HG03469 (cell line): ENCODE results near the gene RAB11FIP4.
"Not testable (repeated sequence)": the region's sequence is repeated elsewhere in the genome, so short reads cannot be mapped to it uniquely, and the experiment has no call there.

Experiments used
- ATAC-seq: cut with Tn5 transposase; IDR thresholded peaks from one replicate; pipeline ENCODE4 v1.9.1; 2021; ENCODE audit warnings: mild to moderate bottlenecking, moderate library complexity, moderate number of reproducible peaks; ENCODE audit not compliant: unreplicated experiment

Gene RAB11FIP4

DNA sequence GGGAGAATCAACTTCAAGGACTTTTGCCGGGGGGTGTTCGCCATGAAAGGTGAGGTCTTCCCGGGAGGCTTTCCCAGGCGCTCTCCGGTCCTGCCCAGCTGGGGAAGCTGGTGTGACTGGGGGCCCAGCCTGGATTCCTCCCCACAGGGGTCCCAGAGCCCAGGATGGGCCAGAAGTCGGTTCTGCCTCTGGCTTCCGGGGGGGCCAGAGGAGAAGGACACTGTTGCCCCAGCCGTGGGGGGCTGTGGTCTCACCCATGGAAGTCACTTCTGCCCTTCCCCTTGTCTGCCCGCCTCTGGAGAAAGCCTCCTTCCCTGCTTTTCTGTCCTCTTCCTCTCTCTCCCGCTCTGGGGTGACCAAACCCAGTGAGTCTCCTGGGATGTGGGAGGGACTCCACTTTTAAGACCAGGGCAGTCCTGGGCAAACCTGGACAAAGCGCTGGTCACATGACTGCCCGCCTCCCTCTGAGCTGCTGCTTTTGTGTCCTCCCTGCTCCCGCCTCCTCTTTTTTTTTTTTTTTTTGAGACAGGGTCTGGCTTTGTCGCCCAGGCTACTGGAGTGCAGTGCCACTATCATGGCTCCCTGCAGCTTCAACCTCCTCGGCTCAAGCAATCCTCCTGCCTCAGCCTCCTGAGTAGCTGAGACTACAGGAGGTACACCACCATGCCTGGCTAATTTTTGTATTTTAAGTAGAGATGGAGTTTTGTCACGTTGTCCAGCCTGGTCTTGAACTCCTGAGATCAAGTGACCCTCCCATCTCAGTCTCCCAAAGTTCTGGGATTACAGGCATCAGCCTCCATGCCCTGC is 40.6 kb downstream of the RAB11FIP4 start:
- no peak for ATAC-seq

DNA sequence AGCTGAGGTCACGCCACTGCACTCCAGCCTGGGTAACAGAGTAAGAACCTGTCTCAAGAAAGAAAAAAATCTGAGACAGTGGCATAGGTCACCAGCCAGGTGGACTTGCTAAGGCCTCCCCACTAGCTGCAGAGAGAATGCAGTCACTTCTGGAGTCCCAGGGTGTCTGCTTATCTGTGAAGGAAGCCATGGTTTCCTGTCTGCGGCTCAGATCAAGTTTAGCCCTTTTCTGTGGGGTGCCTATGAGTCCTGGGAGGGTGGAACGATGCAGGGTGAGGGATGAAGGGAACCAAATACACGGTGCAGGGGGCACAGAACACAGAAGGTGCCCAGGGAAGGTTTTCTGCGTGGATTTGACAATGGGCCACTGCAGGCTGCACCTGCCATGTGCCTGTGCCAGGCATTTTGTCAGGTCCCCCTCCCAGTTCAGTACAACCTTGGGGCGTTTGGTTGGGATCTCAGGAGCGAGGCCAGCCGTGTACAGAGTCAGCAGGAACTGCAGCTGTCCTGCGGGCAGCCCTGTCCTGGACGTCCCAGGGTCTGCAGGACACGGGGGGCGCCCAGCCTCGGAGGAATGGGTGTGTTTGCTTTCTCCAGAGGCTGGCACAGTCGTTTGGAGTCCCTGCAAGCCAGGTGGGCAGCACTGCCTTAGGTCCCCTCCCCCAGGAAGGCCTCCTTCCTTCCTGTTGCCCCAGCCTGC is 41.8 kb downstream of the RAB11FIP4 start:
- no peak for ATAC-seq

DNA sequence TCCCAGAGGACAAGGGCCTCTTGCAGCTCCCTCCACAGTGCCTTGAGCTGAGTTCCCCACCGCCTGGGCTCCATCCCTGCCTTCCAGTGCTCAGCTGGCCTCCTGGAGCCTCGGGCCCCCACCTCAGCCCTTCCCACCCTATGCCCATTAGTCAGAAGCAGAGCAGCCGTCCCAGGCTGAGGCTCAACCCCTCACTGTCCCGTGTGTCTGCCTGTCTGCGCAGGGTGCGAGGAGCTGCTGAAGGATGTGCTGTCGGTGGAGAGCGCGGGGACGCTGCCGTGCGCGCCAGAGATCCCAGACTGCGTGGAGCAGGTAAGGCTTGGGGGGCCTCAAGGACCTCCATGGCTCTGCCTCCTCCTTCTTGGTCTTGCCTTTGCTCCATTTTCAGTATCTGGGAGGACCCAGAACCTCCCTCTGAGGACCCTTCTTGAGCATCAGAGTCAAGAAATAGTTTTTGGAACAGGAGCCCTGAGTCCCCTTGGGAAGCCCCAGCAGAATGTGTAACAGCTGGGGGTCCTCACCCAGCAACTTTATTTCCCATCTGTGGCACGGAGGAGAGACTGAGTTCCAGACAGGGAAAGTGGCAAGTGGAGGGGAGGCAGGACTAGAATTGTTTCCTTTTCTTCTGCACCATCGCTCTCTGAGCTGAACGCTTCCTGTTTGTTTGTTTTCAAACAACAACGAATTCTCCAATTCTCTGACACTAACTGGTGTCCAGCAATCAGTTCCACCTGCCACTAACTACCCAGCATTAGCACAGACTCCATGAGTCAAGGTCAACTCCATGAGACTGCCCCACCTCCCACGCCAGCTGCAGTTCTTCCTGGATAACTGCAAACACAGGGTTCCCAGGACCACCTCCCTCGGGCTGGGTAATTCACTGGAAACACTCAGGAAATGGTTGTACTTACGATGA is 42.6 kb downstream of the RAB11FIP4 start:
- no peak for ATAC-seq

DNA sequence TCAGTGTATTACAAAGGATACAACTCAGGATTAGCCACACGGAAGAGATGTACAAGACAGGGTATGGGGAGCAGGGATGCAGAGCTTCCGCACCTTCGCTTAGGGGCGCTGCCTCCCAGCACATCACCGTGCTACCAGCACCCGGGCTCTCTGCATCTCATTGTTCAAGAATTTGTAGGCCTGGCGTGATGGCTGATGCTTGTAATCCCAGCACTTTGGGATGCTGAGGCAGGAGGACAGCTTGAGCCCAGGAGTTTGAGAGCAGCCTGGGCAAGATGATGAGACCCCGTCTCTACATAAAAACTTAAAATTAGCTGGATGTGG is 43.2 kb downstream of the RAB11FIP4 start:
- ATAC-seq = no peak

DNA sequence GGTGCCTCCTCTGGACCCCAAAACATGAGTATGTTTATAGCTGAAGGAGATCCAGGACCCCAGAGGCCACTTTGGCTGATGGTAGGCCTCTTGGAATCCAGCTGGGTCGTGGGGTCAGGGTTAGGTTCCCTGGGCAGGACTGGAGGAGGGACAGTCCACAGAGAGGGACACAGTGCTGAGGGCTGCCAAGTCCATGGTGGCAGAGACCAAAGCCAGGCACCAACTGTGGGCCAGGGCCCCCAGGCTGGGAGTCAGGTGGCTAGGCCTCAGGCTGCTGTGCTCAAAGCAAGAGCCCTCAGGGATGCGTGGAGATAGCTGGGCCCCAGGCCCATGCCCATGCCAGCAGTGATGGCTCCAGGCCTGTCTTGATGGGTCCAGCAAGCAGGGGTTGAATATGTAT is 44.1 kb downstream of the RAB11FIP4 start:
- no peak for ATAC-seq

DNA sequence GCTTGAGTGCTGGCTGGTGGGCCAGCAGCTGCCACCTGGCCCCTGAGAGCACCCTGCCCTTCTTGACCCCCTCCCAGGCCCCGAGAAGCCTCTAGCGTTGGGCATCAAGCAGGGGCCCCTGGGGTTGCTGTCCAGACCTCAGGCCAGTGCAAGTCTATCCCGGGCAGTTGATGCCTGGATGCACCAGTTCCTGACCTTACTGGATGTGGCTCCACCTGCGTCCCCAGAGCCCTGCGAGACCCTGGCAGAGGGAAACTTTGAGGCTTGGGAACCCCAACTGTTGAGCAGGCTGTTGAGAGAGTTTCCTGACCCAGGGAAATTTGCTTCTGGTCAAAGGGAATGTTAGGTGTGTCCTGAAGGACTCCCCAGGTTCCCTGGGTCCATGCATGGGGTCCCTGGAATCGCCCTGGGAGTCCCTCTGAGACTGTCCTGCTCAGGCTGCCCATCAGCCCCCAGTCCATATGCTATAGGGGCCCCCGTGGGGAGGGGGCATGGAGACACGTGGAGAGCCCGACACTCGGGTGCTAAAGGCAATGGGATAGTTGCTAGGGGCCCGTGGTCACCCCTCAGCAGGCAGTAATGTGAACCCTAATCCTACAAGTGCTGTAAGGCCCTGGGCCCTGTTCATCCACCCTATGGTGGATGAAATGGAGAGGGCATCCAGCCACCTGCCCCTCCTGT is 46.4 kb downstream of the RAB11FIP4 start:
- no peak for ATAC-seq

DNA sequence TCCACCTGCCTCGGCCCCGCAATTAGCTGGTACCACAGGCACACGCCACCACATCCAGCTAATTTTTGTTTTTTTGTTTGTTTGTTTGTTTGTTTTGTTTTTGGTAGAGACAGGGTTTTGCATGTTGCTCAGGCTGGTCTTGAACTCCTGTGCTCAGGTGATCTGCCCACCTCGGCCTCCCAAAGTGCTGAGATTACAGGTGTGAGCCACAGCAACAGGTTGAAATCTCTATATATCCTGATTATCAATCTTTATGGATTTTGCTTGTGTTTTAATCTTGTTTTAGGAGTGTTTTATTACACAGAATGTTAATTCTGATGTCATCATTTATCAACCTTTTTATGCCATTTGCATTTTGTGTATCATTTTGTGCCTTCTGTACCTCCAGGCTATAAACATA is 48.2 kb downstream of the RAB11FIP4 start:
- ATAC-seq = no peak

DNA sequence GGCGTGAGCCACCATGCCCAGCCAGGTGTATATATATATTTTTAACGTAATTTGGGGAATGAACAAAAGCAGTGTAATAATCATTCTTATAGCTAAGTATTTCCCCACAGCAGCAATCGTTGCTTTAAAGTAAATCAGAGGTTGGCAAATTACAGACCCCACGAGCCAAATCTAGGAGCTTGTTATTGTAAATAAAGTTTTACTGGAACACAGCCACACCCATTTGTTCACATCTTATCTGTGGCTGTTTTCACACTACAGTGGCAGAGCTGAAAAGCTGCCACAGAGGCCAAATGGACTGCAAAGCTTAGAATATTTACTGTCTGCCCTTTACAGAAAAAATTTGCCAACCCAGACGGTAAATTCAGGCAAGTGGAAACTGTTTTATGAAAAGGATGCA is 50.8 kb downstream of the RAB11FIP4 start:
- ATAC-seq = no peak

DNA sequence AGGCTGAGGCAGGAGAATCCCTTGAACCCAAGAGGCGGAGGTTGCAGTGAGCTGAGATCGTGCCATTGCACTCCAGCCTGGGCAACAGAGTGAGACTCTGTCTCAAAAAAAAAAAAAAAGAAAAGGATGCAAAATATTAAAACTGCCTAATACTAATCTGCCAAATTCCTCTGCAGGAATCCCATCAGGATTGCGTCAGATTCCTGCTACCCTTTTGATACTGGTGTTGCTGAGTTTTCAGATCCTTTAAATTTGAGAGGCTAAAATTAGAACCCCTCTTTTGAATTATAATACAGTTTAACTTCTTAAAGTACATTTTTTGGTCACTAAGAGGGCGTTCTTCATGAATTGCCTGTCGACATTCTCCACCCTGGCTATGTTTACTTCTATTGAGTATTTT is 51.4 kb downstream of the RAB11FIP4 start:
- ATAC-seq = not testable (repeated sequence)

DNA sequence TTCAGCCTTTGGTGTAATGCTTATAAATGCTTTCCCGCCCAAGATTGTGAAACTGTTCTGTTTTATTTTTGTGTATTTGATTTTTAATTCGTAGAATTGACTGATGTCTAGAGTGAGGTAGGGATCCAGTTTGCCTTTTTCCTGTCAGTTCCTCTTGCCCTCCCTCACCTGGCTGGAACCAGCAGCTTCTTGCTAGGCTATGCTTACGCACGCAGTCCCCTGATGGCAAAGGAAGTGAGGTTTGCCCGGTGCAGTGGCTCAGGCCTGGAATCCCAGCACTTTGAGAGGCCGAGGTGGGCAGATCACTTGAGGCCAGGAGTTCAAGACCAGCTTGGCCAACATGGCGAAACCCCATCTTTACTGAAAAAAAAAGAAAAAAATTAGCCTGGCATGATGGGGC is 51.9 kb downstream of the RAB11FIP4 start:
- ATAC-seq = no peak

DNA sequence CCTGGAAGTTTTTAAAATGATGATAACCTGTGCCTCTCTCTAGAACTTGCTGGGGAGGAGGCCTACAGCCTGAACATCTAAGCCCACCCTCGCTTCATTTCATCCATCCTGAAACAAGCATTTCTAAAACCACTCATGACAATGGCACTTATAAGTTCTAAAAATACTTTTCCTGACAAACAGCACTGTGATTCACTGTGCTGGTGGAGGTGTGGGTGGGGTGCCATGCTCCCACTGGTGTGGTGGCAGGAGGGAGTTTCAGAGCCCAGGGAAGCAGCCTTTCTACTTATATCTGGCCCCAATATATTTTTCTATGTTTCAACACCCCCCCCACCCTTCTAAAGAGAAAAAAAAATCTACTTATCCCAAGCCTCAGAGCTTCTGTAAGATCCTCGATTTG is 52.6 kb downstream of the RAB11FIP4 start:
- ATAC-seq = no peak

DNA sequence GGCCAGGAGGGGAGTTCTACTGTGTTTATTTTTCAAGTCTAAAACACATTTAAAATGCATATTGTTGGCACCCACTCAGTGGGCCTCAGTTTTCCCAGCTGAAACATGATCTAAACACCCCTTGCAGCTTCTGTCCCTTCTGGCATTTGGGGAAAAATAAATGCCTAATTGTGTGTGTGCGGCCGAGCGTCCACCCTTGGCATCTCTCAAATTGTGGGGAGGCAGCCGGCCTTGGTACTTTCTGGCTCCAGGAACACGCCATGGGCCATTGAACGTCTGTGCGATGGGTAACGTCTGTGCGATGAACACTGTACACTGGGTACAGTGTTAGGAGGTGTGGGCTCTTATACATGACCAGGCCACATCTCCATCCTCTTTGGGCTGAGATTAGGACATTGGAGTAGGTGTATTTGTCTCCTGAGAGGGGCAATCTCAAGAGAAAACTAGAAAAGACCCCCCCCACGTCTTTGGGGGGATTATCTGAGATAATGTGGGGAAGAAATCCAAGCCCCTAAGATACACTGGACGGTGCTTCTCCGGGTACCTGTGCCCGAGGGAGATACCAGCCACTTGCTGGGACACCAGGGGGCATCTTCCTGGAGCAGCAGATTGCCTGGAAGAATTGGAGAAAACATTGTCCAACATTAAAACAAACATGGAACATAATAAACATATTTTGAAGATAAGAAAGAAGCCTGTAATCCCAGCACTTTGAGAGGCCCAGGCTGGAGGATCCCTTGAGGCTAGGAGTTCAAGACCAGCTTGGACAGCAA is 54.9 kb downstream of the RAB11FIP4 start:
- no peak for ATAC-seq

DNA sequence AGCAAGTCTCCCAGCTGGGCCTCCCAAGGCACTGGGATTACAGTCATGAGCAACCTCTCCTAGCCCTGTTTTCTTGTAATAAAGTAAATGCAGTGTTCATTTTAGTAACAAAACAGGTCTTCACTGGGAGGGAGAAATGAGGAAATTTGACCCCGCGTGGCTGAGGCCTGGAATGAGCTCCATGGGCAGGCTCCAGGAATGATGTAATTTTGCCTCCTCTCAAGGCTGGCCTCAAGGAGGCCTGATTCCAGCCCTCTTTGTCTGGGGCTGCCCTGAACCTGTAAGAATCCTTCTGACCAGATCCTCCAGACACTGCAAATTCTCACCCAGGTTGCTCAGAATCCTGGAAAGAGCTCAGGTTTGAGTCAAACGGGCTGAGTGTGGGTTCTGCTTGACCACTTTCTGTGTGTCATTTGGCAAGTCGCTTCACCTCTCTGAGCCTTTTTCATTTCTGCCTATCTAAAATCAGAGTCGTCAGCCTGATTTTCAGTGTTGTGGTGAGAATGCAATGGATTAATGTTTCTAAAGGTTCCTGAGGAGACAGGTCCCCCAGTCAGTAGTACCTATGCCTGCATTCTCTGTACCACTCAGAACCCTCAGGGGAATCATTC is 57.1 kb downstream of the RAB11FIP4 start:
- no peak for ATAC-seq

DNA sequence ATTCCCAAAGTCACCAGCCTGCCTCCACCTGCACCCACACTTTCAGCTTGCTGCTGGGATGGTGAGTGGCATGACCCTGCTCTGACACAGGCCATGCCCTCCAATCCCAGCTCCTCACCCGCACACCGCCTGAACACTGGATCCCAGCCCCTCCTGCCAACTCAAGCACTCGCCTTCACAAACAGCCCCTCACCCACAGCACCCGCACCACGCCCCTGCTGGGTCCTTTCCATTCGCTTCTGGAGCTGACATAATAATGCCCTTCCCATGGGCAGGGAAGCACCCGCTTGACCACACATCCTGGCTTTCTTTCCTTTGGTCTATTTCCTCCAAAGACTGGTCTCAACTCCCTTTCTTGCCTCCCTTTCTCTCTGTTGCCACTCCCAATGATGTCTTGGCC is 57.6 kb downstream of the RAB11FIP4 start:
- no peak for ATAC-seq

DNA sequence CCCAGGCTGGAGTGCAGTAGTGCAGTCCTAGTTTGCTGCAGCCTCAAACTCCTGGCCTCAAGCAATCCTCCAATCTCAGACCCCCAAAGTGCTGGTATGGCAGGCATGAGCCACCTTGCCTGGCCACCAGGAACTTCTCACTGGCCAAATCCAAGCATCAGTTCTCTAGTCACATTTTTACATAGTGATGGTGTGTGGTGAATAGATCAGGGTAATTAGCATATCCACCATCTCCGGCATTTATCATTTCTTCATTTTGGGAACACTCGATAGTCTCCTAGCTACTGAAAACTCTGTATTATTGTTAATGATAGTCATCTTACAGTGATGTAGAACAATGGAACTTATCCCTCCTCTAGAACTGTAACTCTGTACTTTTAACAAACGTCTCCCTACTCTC is 58.3 kb downstream of the RAB11FIP4 start:
- ATAC-seq = no peak

DNA sequence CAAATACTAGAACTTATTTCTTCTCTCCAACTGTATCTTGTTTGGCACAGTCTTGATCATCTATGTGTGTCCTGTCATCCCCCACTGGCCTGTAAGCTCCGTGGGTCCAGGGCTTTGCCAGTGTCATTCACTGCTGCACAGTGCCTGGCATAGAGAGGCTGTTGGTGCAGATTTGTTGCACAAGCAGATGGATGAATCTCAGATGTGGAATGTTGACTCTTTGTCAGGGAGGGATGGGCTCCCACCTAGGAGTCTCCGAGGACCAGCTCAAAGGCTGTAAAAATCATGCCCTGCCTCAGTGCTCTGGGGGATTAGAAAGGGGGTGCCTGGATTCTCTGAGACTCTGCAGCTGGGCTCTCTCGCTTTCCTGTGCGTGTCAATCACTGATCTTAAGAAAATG is 60.6 kb downstream of the RAB11FIP4 start:
- ATAC-seq = no peak

DNA sequence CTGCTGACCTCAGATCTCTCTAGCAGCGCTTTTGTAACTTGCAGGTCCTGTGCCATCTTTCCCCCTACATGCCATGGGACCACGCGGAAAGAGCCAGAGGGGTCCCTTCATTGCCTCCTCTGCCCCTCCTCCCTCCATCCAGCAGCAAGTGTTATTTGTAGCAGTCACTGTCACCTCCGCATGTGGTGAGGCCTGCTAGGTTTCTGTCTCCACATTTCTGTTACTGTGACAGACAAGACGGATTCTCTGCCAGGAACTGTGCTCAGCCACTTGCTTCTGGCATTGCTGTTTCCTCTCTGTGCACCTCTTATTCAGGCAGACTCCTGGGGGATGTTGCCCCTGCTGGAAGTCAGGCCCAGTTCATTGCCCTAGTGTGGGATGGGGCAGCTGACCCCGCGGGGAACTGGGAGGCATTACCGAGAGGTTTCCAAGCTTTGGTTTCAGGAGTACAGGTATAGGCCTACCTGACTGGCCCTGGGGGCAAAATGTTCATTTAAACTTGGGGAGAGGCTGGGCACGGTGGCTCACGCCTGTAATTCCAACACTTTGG is 61.2 kb downstream of the RAB11FIP4 start:
- no peak for ATAC-seq

DNA sequence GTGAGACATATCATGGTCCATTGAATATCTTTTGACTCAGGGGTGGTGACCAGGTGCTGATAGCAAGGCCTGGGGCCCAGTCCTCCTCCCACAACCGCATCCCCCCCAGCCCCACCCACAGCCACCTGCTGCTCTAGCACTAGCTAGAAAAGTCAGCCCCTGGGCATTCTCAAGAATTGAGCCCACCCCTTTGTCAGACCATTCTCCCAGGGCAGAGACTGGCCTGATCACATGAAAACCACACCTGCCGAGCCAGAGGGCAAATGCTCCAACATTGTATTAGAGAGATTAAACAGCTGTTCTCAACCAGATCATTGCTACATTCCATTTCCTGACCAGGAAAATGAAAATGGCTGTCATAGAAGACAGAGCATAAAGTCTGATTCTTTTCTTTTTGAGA is 62.4 kb downstream of the RAB11FIP4 start:
- no peak for ATAC-seq

DNA sequence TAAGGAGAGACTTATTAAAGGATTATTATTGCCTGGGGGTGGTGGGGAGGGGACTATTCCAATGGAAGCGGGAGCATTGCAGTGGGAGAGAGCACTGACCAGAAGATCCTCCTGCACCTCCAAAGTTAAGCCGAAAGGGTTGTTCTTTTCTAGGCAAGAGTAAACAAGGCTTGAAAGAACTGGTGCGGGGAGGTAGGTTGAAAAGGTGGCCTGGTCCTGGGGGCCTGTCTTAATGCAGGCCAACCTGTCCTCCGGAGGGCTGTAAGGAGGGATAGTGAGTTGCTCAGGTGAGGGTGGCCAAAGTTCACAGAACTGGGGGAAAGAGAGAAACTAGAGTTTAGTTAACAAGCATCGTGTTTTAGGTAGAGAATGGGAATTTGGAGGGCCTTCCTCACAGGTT is 65.3 kb downstream of the RAB11FIP4 start:
- ATAC-seq = no peak
